ENCODE data around the gene CARHSP1.

Gene CARHSP1

GRCh38 chr16:8861563-8862308 lies 7.1 kb downstream of the CARHSP1 start:
- TF ChIP-seq GATA1 (IDR thresholded peaks at IDR 0.05; ENCODE audit: low read depth, low read length), result no peak
- no peak for TF ChIP-seq POLR2A (IDR thresholded peaks at IDR 0.05; ENCODE audit: low read length)
- no peak for DNase-seq

GRCh38 chr16:8859913-8860881 lies 8.6 kb downstream of the CARHSP1 start:
- no peak for TF ChIP-seq POLR2A (IDR thresholded peaks at IDR 0.05; ENCODE audit: low read length)
- no peak for TF ChIP-seq GATA1 (IDR thresholded peaks at IDR 0.05; ENCODE audit: low read depth, low read length)
- no peak for DNase-seq

GRCh38 chr16:8858994-8859912 lies 9.6 kb downstream of the CARHSP1 start:
- DNase-seq, result no peak
- TF ChIP-seq GATA1 (IDR thresholded peaks at IDR 0.05; ENCODE audit: low read depth, low read length) (no peak), POLR2A (IDR thresholded peaks at IDR 0.05; ENCODE audit: low read length) (no peak)

GRCh38 chr16:8855972-8856371 lies 12.8 kb downstream of the CARHSP1 start:
- no peak for TF ChIP-seq GATA1 (IDR thresholded peaks at IDR 0.05; ENCODE audit: low read depth, low read length)
- TF ChIP-seq POLR2A (IDR thresholded peaks at IDR 0.05; ENCODE audit: low read length), result no peak
- no peak for DNase-seq

- TF ChIP-seq POLR2A (IDR thresholded peaks at IDR 0.05; ENCODE audit: low read length) (no peak), GATA1 (IDR thresholded peaks at IDR 0.05; ENCODE audit: low read depth, low read length) (no peak)
- peak; percentile 24 to 32 for DNase-seq
Measured at GRCh38 chr16:8855051-8855786, 13.6 kb downstream of the CARHSP1 start.

- no peak for DNase-seq
- TF ChIP-seq GATA1 (IDR thresholded peaks at IDR 0.05; ENCODE audit: low read depth, low read length) (no peak), POLR2A (IDR thresholded peaks at IDR 0.05; ENCODE audit: low read length) (no peak)
Measured at GRCh38 chr16:8854298-8854948, 14.4 kb downstream of the CARHSP1 start.

GRCh38 chr16:8853611-8854010 lies 15.2 kb downstream of the CARHSP1 start:
- TF ChIP-seq GATA1 (IDR thresholded peaks at IDR 0.05; ENCODE audit: low read depth, low read length) (no peak), POLR2A (IDR thresholded peaks at IDR 0.05; ENCODE audit: low read length) (no peak)
- DNase-seq, result no peak

- no peak for TF ChIP-seq POLR2A (IDR thresholded peaks at IDR 0.05; ENCODE audit: low read length)
- TF ChIP-seq GATA1 (IDR thresholded peaks at IDR 0.05; ENCODE audit: low read depth, low read length), result no peak
Measured at GRCh38 chr16:8853150-8853549, 15.7 kb downstream of the CARHSP1 start.

GRCh38 chr16:8852534-8852933 lies 16.3 kb downstream of the CARHSP1 start:
- no peak for DNase-seq
- no peak for TF ChIP-seq POLR2A (IDR thresholded peaks at IDR 0.05; ENCODE audit: low read length)
- no peak for TF ChIP-seq GATA1 (IDR thresholded peaks at IDR 0.05; ENCODE audit: low read depth, low read length)

More at GRCh38 chr16:8853150-8853549, 15.7 kb downstream of the CARHSP1 start:
- DNase-seq, result no peak

- TF ChIP-seq POLR2A (IDR thresholded peaks at IDR 0.05; ENCODE audit: low read length) (no peak), GATA1 (IDR thresholded peaks at IDR 0.05; ENCODE audit: low read depth, low read length) (no peak)
Measured at GRCh38 chr16:8851761-8852403, 16.9 kb downstream of the CARHSP1 start.

GRCh38 chr16:8850279-8850885 lies 18.4 kb downstream of the CARHSP1 start:
- no peak for DNase-seq
- TF ChIP-seq GATA1 (IDR thresholded peaks at IDR 0.05; ENCODE audit: low read depth, low read length), result no peak
- TF ChIP-seq POLR2A (IDR thresholded peaks at IDR 0.05; ENCODE audit: low read length), result no peak

More at GRCh38 chr16:8851761-8852403, 16.9 kb downstream of the CARHSP1 start:
- no peak for DNase-seq
